ENCODE measurements around the gene BRME1.

BRME1 gene

DNA sequence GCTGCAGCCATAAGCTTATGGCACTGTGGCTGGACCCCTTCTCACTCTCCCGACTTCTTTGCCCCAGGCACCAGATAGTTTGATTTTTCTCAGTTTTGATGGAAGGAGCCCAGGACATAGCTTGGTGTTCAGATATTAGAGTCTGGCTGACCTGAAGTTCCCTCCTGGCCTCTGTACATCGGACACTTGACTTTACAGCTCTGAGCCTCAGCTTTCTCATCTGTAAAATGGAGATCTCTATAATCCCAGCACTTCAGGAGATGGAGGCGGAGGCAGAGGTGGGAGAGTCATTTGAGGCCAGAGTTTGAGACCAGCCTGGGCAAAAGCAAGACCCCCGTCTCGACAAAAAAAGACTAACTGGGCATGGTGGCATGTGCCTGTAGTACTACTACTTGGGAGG lies 993 bp upstream of the BRME1 start:
- Histone ChIP-seq H3K36me3 (replicated peaks in 1 of 2; ENCODE audit: control insufficient read depth in 2 of 2, insufficient read depth in 2 of 2, low read length in 2 of 2) (peaks cover 7 to 18% of the 10 kb centered on the region in 2 donors), H3K27me3 (ENCODE audit: control insufficient read depth in 3 of 3, insufficient read depth in 3 of 3, low read depth in 1 of 3, low read length in 3 of 3) (no peaks in the 10 kb centered on the region), H2BK15ac (ENCODE audit: low read length) (no peak overlapping the region), H2BK12ac (ENCODE audit: low read length) (no peak overlapping the region), H2AK5ac (ENCODE audit: low read depth, low read length) (no peak overlapping the region), H3K14ac (ENCODE audit: low read length) (no peak overlapping the region), H3K4me2 (ENCODE audit: insufficient read depth, low read length, poor library complexity, severe bottlenecking) (peak overlapping the region; percentile 78), H3K23ac (ENCODE audit: low read depth, low read length, poor library complexity) (no peak overlapping the region), H2BK120ac (ENCODE audit: low read depth, low read length) (no peak overlapping the region), H3K18ac (ENCODE audit: low read length) (no peak overlapping the region), H2AFZ (ENCODE audit: low read length) (peak overlapping the region; percentile 98), H3K79me1 (ENCODE audit: low read depth, low read length) (no peaks in the 10 kb centered on the region), H3K9me3 (replicated peaks in 1 of 2; ENCODE audit: control insufficient read depth in 2 of 2, insufficient read depth in 1 of 2, low read depth in 1 of 2, low read length in 2 of 2) (peaks cover 0 to 2% of the 10 kb centered on the region in 2 donors), H3K4me1 (ENCODE audit: control insufficient read depth in 2 of 2, insufficient read depth in 1 of 2, low read depth in 1 of 2, low read length in 2 of 2) (peaks cover 5% of the 10 kb centered on the region in 2 donors), H4K8ac (ENCODE audit: low read depth, low read length) (no peak overlapping the region), H2BK5ac (ENCODE audit: low read length) (no peak overlapping the region), H3K27ac (replicated peaks; ENCODE audit: low read length) (no peak overlapping the region), H3K4ac (ENCODE audit: low read length) (no peak overlapping the region), H3K4me3 (ENCODE audit: low read length in 2 of 2) (peak overlapping the region in 1 of 2 donors; percentile 96), H4K91ac (ENCODE audit: low read depth, low read length, poor library complexity) (no peak overlapping the region), H3K9ac (ENCODE audit: low read depth, low read length, poor library complexity) (peak overlapping the region; percentile 74)
- no CpG with 5 or more reads among the region's 5 CpGs for WGBS, 2 donors (ENCODE audit: extremely low coverage in 2 of 2, insufficient read length in 2 of 2, insufficient replicate concordance in 1 of 2)
- no peak for DNase-seq (ENCODE audit: low spot score)

DNA sequence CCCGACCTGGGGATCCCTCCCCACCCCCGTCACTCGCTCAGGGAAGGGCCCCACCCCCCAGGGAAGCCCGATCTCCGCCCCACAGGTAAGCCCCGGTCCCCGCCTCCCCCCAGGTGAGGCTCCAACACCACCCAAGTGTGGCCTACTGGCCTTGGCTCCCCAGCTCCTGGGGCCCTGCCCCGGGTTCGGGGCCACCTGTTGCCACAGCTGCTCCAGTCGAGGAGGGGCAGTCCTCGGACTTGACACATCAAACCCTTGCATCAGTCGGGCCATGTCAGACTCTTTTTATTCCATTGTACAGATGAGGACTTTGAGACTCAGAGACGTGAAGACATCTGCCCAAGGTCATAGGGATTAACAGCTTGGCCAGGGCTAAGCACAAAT lies 596 bp upstream of the BRME1 start:
- DNase-seq (ENCODE audit: low spot score), result no peak
- no CpG with 5 or more reads among the region's 13 CpGs for WGBS, 2 donors (ENCODE audit: extremely low coverage in 2 of 2, insufficient read length in 2 of 2, insufficient replicate concordance in 1 of 2)

GRCh38 chr19:13902993-13903555 lies 2.8 kb downstream of the BRME1 start:
- Histone ChIP-seq H2AFZ (ENCODE audit: low read length) (no peak overlapping the region), H3K36me3 (replicated peaks in 1 of 2; ENCODE audit: control insufficient read depth in 2 of 2, insufficient read depth in 2 of 2, low read length in 2 of 2) (no peaks in the 10 kb centered on the region), H3K14ac (ENCODE audit: low read length) (no peak overlapping the region), H3K18ac (ENCODE audit: low read length) (no peak overlapping the region), H2BK120ac (ENCODE audit: low read depth, low read length) (no peak overlapping the region), H3K4me1 (ENCODE audit: control insufficient read depth in 2 of 2, insufficient read depth in 1 of 2, low read depth in 1 of 2, low read length in 2 of 2) (peaks cover 5% of the 10 kb centered on the region in 2 donors), H4K8ac (ENCODE audit: low read depth, low read length) (no peak overlapping the region), H3K27me3 (ENCODE audit: control insufficient read depth in 3 of 3, insufficient read depth in 3 of 3, low read depth in 1 of 3, low read length in 3 of 3) (no peaks in the 10 kb centered on the region), H3K4ac (ENCODE audit: low read length) (no peak overlapping the region), H2BK15ac (ENCODE audit: low read length) (no peak overlapping the region), H2BK5ac (ENCODE audit: low read length) (no peak overlapping the region), H3K4me3 (ENCODE audit: low read length in 2 of 2) (no peak overlapping the region), H2BK12ac (ENCODE audit: low read length) (no peak overlapping the region), H3K79me1 (ENCODE audit: low read depth, low read length) (no peaks in the 10 kb centered on the region), H2AK5ac (ENCODE audit: low read depth, low read length) (no peak overlapping the region), H3K9ac (ENCODE audit: low read depth, low read length, poor library complexity) (no peak overlapping the region), H3K27ac (replicated peaks; ENCODE audit: low read length) (no peak overlapping the region), H3K9me3 (replicated peaks in 1 of 2; ENCODE audit: control insufficient read depth in 2 of 2, insufficient read depth in 1 of 2, low read depth in 1 of 2, low read length in 2 of 2) (no peaks in the 10 kb centered on the region), H3K4me2 (ENCODE audit: insufficient read depth, low read length, poor library complexity, severe bottlenecking) (no peak overlapping the region), H3K23ac (ENCODE audit: low read depth, low read length, poor library complexity) (no peak overlapping the region), H4K91ac (ENCODE audit: low read depth, low read length, poor library complexity) (no peak overlapping the region)
- no CpG with 5 or more reads among the region's 4 CpGs for WGBS, 2 donors (ENCODE audit: extremely low coverage in 2 of 2, insufficient read length in 2 of 2, insufficient replicate concordance in 1 of 2)
- no peak for DNase-seq (ENCODE audit: low spot score)

More for the DNA sequence above, 596 bp upstream of the BRME1 start:
- no peak overlapping the region for H4K8ac ChIP-seq (ENCODE audit: low read depth, low read length)
- no peak overlapping the region for H2BK120ac ChIP-seq (ENCODE audit: low read depth, low read length)
- no peak overlapping the region for H2BK5ac ChIP-seq (ENCODE audit: low read length)
- H2AFZ ChIP-seq (ENCODE audit: low read length), result peak overlapping the region; percentile 98
- peak overlapping the region; percentile 96 for H3K4me3 ChIP-seq (ENCODE audit: low read length in 2 of 2)
- H3K27me3 ChIP-seq (ENCODE audit: control insufficient read depth in 3 of 3, insufficient read depth in 3 of 3, low read depth in 1 of 3, low read length in 3 of 3), result no peaks in the 10 kb centered on the region
- H2AK5ac ChIP-seq (ENCODE audit: low read depth, low read length), result no peak overlapping the region
- no peak overlapping the region for H2BK12ac ChIP-seq (ENCODE audit: low read length)
- H3K79me1 ChIP-seq (ENCODE audit: low read depth, low read length), result no peaks in the 10 kb centered on the region
- H2BK15ac ChIP-seq (ENCODE audit: low read length), result no peak overlapping the region
- no peak overlapping the region for H4K91ac ChIP-seq (ENCODE audit: low read depth, low read length, poor library complexity)
- H3K4me1 ChIP-seq (ENCODE audit: control insufficient read depth in 2 of 2, insufficient read depth in 1 of 2, low read depth in 1 of 2, low read length in 2 of 2), result peaks cover 5% of the 10 kb centered on the region in 2 donors
- H3K14ac ChIP-seq (ENCODE audit: low read length), result no peak overlapping the region
- no peak overlapping the region for H3K27ac ChIP-seq (replicated peaks; ENCODE audit: low read length)
- peak overlapping the region; percentile 97 for H3K18ac ChIP-seq (ENCODE audit: low read length)
- H3K4ac ChIP-seq (ENCODE audit: low read length), result no peak overlapping the region
- peak overlapping the region; percentile 9 for H3K23ac ChIP-seq (ENCODE audit: low read depth, low read length, poor library complexity)
- peak overlapping the region; percentile 93 for H3K9ac ChIP-seq (ENCODE audit: low read depth, low read length, poor library complexity)
- H3K9me3 ChIP-seq (replicated peaks in 1 of 2; ENCODE audit: control insufficient read depth in 2 of 2, insufficient read depth in 1 of 2, low read depth in 1 of 2, low read length in 2 of 2), result peaks cover 0 to 2% of the 10 kb centered on the region in 2 donors
- H3K4me2 ChIP-seq (ENCODE audit: insufficient read depth, low read length, poor library complexity, severe bottlenecking), result peak overlapping the region; percentile 78
- peaks cover 7 to 17% of the 10 kb centered on the region in 2 donors for H3K36me3 ChIP-seq (replicated peaks in 1 of 2; ENCODE audit: control insufficient read depth in 2 of 2, insufficient read depth in 2 of 2, low read length in 2 of 2)

DNA sequence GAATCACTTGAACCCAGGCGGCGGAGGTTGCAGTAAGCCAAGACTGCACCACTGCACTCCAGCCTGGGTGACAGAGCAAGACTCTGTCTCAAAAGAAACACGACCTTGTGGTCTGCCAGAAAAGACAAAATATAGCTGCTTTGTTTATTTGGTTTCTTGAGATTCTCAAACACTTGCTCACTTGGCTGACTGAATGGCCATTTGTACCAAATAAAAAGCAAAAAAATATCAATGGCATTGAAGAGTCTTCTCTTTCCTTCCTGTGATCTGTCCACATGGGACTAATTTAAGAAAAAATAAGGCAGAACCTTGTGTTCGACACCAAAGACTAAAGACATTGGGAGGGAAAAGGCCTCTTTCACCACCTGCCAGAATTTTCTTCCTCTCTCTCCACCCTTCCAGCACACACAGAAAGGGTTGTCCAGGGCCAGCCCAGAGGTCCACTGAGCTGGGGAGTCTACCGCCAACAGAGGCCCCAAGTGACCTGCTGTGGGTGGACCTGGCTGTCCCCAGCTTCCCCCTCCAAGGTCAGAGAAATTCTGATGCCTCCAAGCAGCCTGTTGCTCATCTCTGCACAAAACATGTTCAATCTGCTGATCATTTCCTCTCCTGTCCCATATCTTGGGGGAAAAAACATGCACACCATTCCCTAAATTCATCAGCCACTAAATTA lies 5.9 kb downstream of the BRME1 start:
- Histone ChIP-seq H3K18ac (ENCODE audit: low read length) (no peak overlapping the region), H3K36me3 (replicated peaks in 1 of 2; ENCODE audit: control insufficient read depth in 2 of 2, insufficient read depth in 2 of 2, low read length in 2 of 2) (no peaks in the 10 kb centered on the region), H2AFZ (ENCODE audit: low read length) (no peak overlapping the region), H4K91ac (ENCODE audit: low read depth, low read length, poor library complexity) (no peak overlapping the region), H3K4me2 (ENCODE audit: insufficient read depth, low read length, poor library complexity, severe bottlenecking) (no peak overlapping the region), H3K4me1 (ENCODE audit: control insufficient read depth in 2 of 2, insufficient read depth in 1 of 2, low read depth in 1 of 2, low read length in 2 of 2) (no peaks in the 10 kb centered on the region), H3K9ac (ENCODE audit: low read depth, low read length, poor library complexity) (peak overlapping the region; percentile 44), H2AK5ac (ENCODE audit: low read depth, low read length) (no peak overlapping the region), H3K9me3 (replicated peaks in 1 of 2; ENCODE audit: control insufficient read depth in 2 of 2, insufficient read depth in 1 of 2, low read depth in 1 of 2, low read length in 2 of 2) (no peaks in the 10 kb centered on the region), H2BK120ac (ENCODE audit: low read depth, low read length) (no peak overlapping the region), H3K27ac (replicated peaks; ENCODE audit: low read length) (no peak overlapping the region), H2BK15ac (ENCODE audit: low read length) (no peak overlapping the region), H3K27me3 (ENCODE audit: control insufficient read depth in 3 of 3, insufficient read depth in 3 of 3, low read depth in 1 of 3, low read length in 3 of 3) (no peaks in the 10 kb centered on the region), H3K79me1 (ENCODE audit: low read depth, low read length) (no peaks in the 10 kb centered on the region), H3K23ac (ENCODE audit: low read depth, low read length, poor library complexity) (no peak overlapping the region), H2BK12ac (ENCODE audit: low read length) (no peak overlapping the region), H4K8ac (ENCODE audit: low read depth, low read length) (no peak overlapping the region), H2BK5ac (ENCODE audit: low read length) (no peak overlapping the region), H3K4ac (ENCODE audit: low read length) (no peak overlapping the region), H3K4me3 (ENCODE audit: low read length in 2 of 2) (no peak overlapping the region), H3K14ac (ENCODE audit: low read length) (no peak overlapping the region)
- DNase-seq (ENCODE audit: low spot score), result no peak
- WGBS, 2 donors (ENCODE audit: extremely low coverage in 2 of 2, insufficient read length in 2 of 2, insufficient replicate concordance in 1 of 2), result no CpG with 5 or more reads among the region's 5 CpGs

Data from neuronal stem cell (in vitro differentiated cells).